ENCODE data around the gene PET100.
A peak's percentile ranks its signal among the peaks of the same experiment; 100 is the strongest.

Gene PET100

DNA sequence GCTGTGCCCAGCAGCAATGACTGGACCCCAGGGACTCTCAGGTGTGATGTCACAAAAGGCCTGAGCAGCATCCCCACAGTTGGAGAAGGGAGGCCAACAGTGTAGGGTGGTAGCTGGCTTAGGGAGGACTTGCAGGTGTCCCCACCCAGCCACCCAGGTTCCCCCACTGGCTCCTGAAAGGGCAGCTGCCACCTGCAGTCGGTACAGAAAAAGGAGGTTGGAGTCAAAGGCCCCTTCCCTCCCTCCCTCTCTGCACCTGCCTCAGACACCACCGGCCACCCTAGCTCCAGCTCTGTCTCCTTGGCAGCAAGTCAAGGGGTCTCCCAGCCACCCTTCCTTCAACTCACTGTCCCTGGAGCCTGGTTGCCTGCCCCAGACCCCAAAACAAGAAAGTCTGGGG, 4.1 kb downstream of the PET100 start, which contains the start of gene PCP2:
TSS of gene PCP2 (minus strand) at position 22 of the 400 bp plus-strand sequence. CDS start 262 bp downstream, outside the sequence.
- DNase-seq (ENCODE audit: low read depth in 2 of 2): no peak

- DNase-seq (ENCODE audit: low read depth in 2 of 2): no peak
These were observed 6.1 kb downstream of the PET100 start for GRCh38 chr19:7635670-7636069.

- DNase-seq (ENCODE audit: low read depth in 2 of 2): no peak
These were observed 6.7 kb downstream of the PET100 start for GRCh38 chr19:7636317-7636690.

- DNase-seq (ENCODE audit: low read depth in 2 of 2): peak; percentile 84 to 90
These were observed 7.2 kb downstream of the PET100 start, which contains the start of gene STXBP2 for GRCh38 chr19:7636691-7637373. Gene STXBP2, plus strand, starts transcription at chr19:7637110. Its CDS starts 40 bp downstream, at chr19:7637150.

DNA sequence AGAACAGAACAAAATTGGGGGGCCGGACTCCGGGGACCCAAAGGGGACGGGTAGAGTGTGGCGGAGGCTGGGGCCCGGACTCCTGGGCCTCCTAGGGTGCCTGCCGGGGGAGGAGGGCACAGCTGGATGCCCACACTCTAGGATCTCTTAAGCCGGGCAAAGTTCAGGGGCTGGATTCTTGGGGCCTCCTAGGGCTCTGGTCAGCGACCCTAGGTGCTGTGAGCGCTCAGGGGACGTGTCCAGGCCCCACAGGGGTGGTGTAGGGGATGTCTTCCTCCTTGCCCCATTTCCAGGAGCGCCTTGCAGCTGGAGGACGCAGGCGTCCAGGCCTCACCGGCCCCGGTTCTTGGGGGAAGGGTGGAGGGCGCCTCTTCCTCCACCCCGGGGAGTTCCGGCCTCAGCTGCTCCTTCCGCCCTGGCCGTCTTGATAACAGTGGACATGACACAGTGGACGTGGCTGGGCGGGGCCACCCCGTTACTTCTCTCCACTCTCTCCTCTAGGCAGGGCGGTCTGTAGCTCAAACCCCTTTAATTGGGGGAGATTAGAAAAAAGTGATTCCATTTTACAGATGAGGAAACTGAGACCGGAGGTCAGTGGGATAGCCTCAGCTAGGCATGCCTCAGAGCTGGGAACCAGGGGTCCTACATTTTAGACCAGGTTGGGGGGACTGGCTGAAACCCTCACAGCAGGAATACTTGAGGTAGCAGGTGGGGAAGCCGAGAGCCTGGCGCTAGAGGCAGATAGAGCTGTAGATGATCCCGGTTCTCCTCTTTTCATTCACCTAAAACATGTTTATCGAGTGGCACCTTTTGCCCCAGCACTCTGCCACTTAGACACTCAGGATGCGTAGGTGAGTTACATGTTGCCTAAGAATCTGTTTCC, 8.0 kb downstream of the PET100 start:
- no peak for DNase-seq (ENCODE audit: low read depth in 2 of 2)

DNA sequence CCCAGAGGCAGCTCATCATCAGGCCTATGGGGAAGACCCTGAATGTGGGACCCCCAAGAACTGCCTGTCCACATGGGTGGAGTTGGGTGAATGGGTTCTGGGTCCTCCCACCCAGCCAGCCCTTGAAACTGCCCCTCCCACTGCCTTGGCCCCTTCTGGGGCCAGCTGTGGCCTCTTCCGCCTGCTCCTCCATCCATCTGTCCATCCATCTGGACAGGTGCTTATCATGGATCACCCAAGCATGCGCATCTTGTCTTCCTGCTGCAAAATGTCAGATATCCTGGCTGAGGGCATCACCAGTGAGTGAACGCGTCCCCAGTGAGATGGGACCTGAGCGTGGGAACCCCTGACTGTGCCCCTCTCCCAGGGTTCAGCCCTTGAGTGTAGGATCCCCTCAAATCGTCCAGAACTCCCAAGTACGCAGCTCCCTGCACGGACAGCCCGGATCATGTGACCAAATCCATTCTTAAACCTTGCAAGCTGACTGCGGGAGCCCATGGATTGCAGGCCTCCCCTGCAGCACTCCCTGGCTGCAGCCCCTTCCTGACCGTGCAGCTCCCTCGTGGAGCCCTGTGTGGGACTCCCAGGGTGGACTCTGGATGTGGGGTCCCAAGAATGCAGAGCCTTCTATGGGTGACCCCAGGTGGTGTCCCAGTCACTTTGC, 9.3 kb downstream of the PET100 start:
- no peak for DNase-seq (ENCODE audit: low read depth in 2 of 2)

DNA sequence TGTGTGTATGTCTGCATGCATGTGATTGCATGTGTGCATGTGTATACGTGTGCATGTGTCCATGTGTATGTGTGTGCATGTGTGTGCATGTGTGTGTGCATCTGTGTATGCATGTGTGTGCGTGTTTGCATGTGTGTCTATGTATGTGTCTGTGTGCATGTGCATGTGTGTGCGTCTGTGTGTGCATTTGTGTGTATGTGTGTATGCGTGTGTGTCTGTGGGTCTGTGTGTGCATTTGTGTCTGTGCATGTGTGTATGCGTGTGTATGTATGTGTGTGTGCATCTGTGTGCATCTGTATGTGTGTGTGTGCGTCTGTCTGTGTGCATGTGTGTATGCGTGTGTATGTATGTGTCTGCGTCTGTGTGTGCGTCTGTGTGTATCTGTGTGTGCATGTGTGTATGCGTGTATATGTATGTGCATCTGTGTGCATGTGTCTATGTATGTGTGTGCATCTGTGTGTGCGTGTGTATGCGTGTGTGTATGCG, 10.3 kb downstream of the PET100 start:
- no peak for DNase-seq (ENCODE audit: low read depth in 2 of 2)

DNA sequence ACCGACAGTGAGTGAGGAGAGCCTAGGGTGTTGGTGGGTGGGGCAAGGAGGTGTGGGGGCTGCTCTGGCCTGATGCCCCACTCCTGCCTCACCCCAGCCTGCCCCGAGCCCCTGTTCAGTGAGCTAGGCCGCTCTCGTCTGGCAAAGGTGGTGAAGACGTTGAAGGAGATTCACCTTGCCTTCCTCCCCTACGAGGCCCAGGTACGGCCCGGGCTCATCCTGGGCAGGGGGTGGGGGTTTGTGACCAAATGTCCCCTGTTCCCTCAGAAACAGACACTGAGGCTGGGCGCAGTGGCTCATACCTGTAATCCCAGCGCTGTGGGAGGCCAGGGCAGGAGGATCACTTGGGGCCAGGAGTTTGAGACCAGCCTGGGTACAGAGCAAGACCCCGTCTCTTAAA, 11.2 kb downstream of the PET100 start:
- no peak for DNase-seq (ENCODE audit: low read depth in 2 of 2)

- no peak for DNase-seq (ENCODE audit: low read depth in 2 of 2)
These were observed 12.0 kb downstream of the PET100 start for GRCh38 chr19:7641290-7642276.

DNA sequence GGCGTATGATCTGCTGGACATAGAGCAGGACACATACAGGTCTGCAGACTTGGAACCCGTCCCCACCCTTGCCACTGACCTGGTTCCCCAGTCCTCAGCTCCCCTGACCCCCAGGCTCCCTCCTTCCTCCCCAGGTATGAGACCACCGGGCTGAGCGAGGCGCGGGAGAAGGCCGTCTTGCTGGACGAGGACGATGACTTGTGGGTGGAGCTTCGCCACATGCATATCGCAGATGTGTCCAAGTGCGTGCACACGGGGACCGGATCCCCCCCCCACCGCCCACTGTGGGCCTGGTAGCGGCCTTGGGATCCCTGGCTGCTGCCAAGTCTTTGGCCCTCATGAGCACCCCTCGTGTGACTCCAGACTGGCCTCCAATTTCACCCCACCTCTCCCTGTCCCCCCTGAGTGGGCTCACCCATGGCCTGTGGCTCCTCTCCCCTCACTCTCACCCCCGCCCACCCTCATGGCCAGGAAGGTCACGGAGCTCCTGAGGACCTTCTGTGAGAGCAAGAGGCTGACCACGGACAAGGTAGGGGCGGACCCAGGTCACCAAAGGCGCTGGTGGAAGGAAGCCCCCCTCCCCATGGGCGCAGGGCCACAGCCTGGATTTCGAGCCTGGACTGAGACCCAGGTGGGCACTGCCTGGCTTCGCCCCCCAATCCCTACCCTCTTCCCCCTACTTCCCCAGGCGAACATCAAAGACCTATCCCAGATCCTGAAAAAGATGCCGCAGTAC, 12.9 kb downstream of the PET100 start:
- DNase-seq (ENCODE audit: low read depth in 2 of 2): no peak

DNA sequence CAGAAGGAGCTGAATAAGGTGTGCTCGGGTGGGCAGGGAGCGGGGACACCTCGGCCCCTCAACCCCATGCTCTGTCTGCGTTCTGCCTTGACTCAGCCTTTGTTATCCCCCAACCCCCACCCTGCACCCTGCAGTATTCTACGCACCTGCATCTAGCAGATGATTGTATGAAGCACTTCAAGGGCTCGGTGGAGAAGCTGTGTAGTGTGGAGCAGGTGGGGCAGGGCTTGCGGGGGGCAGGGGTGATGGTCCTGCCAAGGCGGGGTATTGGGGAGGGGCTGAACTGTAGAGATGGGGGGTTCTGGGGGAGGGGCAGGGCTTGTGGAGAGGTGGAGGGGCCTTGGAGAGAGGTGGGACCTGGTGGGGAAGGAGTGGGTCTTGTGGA, 13.4 kb downstream of the PET100 start:
- DNase-seq (ENCODE audit: low read depth in 2 of 2): no peak

DNA sequence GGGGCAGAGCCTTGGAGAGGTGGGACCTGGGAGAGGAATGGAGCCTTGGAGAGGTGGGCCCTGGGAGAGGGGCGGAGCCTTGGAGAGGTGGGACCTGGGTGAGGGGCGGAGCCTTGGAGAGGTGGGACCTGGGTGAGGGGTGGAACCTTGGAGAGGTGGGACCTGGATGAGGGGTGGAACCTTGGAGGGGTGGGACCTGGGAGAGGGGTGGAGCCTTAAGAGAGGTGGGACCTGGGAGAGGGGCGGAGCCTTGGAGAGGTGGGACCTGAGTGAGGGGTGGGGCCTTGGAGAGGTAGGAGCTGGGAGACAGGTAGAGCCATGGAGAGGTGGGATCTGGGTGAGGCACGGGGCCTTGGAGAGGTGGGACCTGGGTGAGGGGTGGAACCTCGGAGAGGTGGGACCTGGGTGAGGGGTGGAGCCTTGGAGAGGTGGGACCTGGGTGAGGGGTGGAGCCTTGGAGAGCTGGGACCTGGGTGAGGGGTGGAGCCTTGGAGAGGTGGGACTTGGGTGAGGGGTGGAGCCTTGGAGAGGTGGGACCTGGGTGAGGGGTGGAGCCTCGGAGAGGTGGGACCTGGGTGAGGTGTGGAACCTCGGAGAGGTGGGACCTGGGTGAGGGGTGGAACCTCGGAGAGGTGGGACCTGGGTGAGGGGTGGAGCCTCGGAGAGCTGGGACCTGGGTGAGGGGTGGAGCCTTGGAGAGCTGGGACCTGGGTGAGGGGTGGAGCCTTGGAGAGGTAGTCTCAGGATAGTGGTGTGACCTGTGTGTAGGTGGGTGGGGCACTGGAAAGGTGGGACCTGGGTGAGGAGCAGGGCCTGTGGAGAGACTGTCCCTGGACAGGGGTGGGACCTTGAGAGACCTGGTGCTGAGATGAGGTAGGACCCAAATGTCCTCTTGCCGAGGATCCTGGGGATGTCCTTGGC, 14.3 kb downstream of the PET100 start:
- peak in 1 of 2 donors; percentile 27 for DNase-seq (ENCODE audit: low read depth in 2 of 2)

GRCh38 chr19:7644550-7644877, 14.9 kb downstream of the PET100 start:
- no peak for DNase-seq (ENCODE audit: low read depth in 2 of 2)

DNA sequence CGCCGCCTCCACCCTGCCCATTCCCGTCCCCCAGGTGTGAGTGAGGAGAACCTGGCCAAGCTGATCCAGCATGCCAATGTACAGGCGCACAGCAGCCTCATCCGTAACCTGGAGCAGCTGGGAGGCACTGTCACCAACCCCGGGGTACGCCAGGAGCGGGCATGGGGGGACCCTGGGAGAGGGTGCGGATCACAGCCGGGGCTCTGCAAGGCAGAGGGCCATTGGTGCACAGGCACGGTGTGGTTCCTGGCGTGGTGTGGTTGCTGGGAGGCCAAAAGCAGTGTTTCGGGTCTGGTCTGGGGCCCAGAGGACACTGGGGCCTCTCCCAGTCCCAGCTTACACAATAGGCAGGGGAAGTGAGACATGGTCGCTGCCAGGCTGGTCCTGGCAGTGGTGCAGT, 15.6 kb downstream of the PET100 start:
- DNase-seq (ENCODE audit: low read depth in 2 of 2): no peak

- no peak for DNase-seq (ENCODE audit: low read depth in 2 of 2)
These were observed 16.2 kb downstream of the PET100 start for GRCh38 chr19:7645656-7646425.

DNA sequence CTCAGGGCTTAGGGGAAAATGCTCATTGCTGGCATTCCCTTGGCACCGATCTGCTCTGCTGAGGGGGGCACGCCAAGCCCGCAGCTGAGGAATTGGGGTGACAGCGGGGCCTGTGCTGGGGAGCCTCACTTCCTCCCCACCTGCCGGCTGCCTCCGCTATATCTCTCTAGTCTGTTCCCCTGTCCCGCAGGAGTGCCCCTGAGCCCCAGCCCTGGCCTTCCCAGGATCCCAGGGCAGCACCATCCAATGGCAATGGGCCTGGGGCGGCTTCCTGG, 16.8 kb downstream of the PET100 start:
- DNase-seq (ENCODE audit: low read depth in 2 of 2): no peak

DNA sequence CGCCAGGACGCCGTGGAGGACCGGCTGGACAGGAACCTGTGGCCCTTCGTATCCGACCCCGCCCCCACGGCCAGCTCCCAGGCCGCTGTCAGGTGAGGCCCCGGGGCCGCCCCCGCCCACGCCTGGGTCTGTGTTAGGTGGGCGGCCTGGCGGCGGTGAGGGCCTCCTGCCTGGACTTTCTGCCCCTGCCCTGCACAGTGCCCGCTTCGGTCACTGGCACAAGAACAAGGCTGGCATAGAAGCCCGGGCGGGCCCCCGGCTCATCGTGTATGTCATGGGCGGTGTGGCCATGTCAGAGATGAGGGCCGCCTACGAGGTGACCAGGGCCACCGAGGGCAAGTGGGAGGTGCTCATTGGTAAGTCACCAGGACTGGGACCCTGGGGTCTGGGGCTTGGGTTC, 17.6 kb downstream of the PET100 start:
- no peak for DNase-seq (ENCODE audit: low read depth in 2 of 2)

- DNase-seq (ENCODE audit: low read depth in 2 of 2): no peak
These were observed 18.8 kb downstream of the PET100 start for GRCh38 chr19:7648265-7649014.

Measured in stimulated activated CD4-positive, alpha-beta T cell treated with anti-CD3 and anti-CD28 coated beads, Interleukin-15, amount 100 ng/mL, for 48 hours (primary cell).